HL-60 (cell line): ENCODE results near the gene CCDC127.

ENCODE experiments used
- CTCF ChIP-seq: IDR thresholded peaks from one replicate; pipeline ENCODE4 v1.5.1; 2011; ENCODE audit warnings: low read length, control low read depth, inconsistent platforms; ENCODE audit not compliant: insufficient read depth
- GABPA ChIP-seq: IDR thresholded peaks from 2 replicates; pipeline ENCODE4 v1.6.1; 2012; ENCODE audit warnings: low read depth
- POLR2AphosphoS5 ChIP-seq: IDR thresholded peaks from 2 replicates; pipeline ENCODE4 v1.6.1; 2012; ENCODE audit warnings: low read depth
- REST ChIP-seq: IDR thresholded peaks from 2 replicates; pipeline ENCODE4 v1.6.1; 2012; ENCODE audit warnings: low read depth; ENCODE audit not compliant: insufficient replicate concordance
- SPI1 ChIP-seq: IDR thresholded peaks from 2 replicates; pipeline ENCODE4 v1.6.1; 2012; ENCODE audit warnings: low read depth, mild to moderate bottlenecking, borderline replicate concordance

- TF ChIP-seq REST (no peak), CTCF (no peak), POLR2AphosphoS5 (no peak), SPI1 (no peak), GABPA (no peak)
Measured at GRCh38 chr5:189976-190365, 28.0 kb downstream of the CCDC127 start.
